Mononuclear cell (primary cell): Measurements from ENCODE around the gene APP. TPM values are rescaled to one million over a fixed set of nuclear protein-coding genes. Genes with fewer than 3 reads are reported as not detected.

Experiments
- H3K27me3 ChIP-seq: 2 replicates; pipeline ENCODE4 v1.6.0; 2011; ENCODE audit warnings: low read length, control low read depth; ENCODE audit not compliant: insufficient read depth
- H3K4me1 ChIP-seq: 2 replicates; pipeline ENCODE4 v1.5.1; 2011; ENCODE audit warnings: mild to moderate bottlenecking, low read length, control low read depth; ENCODE audit not compliant: insufficient read depth
- H3K4me3 ChIP-seq: 2 replicates; pipeline ENCODE4 v1.5.1; 2011; ENCODE audit warnings: mild to moderate bottlenecking, low read length, moderate library complexity
- H3K9me3 ChIP-seq: 2 replicates; pipeline ENCODE4 v1.5.1; 2011; ENCODE audit warnings: low read depth, mild to moderate bottlenecking, control low read depth, low read length
- total RNA-seq: library from RNA; depleted of rRNA; stranded (reverse); fragments of >200 nt; gene quantifications from one replicate; pipeline ENCODE4 v1.2.3, GENCODE V29; 2012

The APP gene
- total RNA-seq, 1 donor, result 69.2 TPM

DNA sequence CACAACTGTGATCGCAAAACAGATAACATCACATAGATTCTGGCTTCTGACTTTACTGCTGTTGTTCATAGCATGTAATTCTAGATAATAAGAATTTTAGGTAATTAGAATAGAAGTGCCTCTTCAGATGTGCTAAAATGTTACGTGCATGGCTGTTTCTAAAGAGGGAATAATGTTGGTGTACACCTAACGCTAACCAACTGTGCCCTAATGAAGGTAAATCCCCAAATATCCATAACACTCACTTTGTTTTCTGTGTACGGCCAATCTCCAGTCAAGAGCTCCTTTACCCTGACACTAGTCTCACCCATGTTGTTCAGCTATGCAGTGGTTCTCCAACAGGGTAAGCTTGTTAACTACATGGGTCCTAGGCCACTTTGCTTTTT lies 44.4 kb downstream of the APP start:
- Histone ChIP-seq H3K9me3 (no peaks in the 10 kb centered on the region), H3K4me3 (no peak overlapping the region), H3K4me1 (peaks cover 4% of the 10 kb centered on the region), H3K27me3 (no peaks in the 10 kb centered on the region)

DNA sequence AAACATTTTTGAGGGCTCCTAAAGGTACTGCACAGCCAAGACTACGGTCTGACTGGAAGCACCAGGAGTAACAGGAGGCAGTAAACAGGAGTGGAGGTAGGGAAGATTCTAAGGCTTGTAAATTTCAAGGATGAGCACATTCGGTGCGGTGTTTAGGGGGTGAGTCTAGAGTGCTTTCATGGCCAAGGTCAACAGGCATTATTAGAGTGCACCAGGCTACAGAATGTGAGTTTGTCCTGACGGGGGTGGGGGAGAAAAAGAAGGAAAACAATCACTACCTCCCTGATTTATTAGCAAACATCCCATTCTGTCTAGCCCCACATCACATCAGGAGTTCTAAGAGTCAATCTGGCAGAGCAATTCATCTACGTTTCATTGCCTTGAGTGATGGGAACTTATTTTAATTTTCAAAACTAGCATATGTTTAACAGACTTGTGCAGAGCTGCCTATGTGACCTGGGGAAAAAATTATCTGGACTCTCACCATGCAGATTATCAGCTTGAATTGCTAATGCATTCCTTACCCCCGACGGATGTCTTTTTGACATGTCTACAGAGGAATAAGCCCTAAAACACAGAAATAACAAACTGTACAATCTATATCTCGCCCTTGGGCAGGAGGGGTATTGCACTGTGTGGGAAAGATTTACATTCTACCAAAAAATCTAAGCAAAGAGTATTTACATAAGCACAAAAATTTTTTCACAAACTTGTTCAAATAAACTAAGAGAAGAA lies 45.0 kb downstream of the APP start:
- H3K4me1 ChIP-seq, result peaks cover 4% of the 10 kb centered on the region
- H3K27me3 ChIP-seq, result no peaks in the 10 kb centered on the region
- H3K9me3 ChIP-seq, result no peaks in the 10 kb centered on the region
- no peak overlapping the region for H3K4me3 ChIP-seq

DNA sequence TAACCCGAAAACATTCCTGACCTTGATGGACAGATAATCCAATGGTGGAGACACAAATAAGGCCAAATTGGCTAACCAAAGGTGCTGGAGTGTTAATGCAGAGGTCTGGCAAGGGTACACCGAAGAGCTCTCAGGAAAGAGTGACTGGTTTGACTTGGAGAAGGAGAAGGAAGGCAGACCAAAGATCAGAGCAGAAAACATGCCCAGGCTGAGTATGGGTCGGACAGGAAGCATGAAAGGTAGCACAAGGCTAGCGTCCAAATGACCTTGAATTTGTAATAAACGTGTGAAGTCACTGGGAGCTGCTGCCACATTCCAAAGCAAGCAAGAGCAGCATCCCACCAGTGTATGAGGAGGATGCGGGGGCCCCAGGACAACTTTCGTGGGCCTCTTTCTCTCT lies 45.7 kb downstream of the APP start:
- no peaks in the 10 kb centered on the region for H3K27me3 ChIP-seq
- no peaks in the 10 kb centered on the region for H3K4me1 ChIP-seq
- no peaks in the 10 kb centered on the region for H3K9me3 ChIP-seq
- H3K4me3 ChIP-seq, result no peak overlapping the region

DNA sequence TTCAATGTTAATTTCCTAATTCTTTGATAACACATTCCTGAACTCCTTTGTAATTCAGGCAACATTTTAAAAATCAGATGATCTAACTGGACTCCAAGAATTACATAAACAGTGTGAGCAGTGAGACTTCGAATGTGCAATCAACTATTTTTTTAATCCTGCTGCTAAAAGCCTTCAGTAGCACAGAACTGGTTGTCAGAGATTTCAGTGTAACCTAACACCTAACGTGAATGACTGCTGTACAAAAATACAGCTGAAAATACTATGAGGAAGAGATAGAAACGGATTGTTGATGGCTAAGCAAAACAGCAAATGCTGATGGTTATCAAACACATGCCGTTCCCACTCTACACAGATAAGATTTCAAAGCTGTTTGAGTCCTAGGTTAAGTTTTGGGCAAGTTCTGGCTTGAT lies 46.1 kb downstream of the APP start:
- no peaks in the 10 kb centered on the region for H3K9me3 ChIP-seq
- H3K27me3 ChIP-seq, result no peaks in the 10 kb centered on the region
- H3K4me1 ChIP-seq, result no peaks in the 10 kb centered on the region
- H3K4me3 ChIP-seq, result no peak overlapping the region

DNA sequence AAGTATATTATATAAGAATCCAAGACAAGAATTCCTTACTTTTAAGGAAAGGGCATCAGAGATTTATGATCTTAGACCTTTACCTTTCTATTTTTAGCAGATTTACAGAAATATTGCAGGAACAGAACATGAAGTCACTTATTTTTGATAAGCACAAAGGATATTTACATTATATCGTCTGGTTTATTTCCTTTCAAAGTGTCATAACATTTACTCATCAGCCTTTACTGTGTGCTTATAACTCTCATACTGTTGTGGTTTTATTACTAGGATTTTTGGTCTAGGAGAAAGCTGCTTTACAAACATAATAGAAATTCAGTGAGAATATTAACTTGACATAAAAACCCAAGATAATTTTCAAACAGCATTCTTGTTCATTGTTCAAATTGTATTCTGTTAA lies 47.6 kb downstream of the APP start:
- Histone ChIP-seq H3K4me1 (peaks cover 10% of the 10 kb centered on the region), H3K27me3 (no peaks in the 10 kb centered on the region), H3K9me3 (no peaks in the 10 kb centered on the region), H3K4me3 (no peak overlapping the region)

DNA sequence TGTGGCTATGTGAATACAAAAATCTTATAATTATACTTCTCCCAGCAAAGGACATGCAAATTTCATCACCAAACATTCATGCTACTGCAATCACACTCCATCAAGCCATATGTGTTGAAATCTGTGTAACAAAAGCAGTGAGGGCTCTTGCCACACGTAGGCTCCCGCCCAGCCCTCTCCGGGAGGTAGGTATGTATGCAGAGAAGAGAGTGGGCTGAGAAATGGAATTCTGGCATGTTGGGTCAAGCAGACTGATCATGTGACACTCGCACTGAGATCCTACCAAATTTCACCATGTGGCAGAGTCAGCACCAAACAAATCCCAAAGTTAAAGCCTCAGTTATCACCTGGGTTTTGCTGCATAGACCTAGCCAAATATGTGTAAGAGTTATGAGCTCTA lies 49.7 kb downstream of the APP start:
- Histone ChIP-seq H3K9me3 (no peaks in the 10 kb centered on the region), H3K27me3 (no peaks in the 10 kb centered on the region), H3K4me1 (peaks cover 17% of the 10 kb centered on the region), H3K4me3 (no peak overlapping the region)

DNA sequence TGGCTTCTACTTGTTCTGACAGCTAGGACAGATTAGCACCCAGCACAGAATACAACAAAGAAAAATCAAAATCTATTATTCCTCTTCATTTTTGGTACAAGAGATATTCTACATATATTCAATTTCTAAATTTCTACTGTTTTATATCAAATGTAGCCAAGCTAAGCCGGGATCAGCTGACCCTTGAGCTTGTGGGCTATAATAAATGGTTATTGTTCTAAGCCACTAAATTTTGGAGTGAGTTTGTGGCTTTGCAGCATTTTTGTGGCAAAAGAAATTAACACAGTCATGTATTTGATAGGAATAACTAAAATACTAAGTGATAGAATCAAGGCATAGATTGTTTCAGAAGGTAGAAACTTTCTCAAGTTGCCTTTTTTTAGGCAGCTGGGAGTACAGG lies 50.7 kb downstream of the APP start:
- Histone ChIP-seq H3K27me3 (no peaks in the 10 kb centered on the region), H3K4me3 (no peak overlapping the region), H3K9me3 (no peaks in the 10 kb centered on the region), H3K4me1 (peaks cover 17% of the 10 kb centered on the region)

DNA sequence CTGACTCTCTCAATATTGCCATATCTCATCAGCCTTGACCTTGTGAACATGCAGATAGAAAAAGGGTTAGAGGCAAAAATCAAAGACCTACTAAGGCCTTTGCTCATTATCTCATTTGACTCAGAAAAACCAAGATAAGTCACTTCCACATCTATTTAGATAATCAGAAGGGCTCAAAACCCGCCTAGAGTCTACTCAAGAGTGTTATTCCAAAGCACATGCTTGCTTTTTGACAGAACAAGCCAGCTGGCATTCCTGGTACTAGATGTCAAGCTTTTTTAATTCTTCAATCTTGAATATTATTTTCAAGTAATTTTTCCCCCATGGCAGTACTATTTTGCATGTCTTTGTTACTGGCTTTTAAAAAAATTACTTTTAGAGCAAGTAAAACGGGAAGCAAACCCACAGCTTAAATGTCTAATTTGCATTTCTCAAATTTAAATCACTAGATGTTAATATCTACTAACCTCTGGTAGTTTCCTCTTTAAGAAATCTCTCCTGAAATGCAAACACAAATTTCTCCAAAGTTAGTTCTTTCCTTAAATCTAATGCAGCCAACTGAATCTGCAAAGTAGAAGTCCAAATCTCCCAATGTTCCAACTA lies 51.5 kb downstream of the APP start:
- no peak overlapping the region for H3K4me3 ChIP-seq
- no peaks in the 10 kb centered on the region for H3K9me3 ChIP-seq
- H3K4me1 ChIP-seq, result peaks cover 17% of the 10 kb centered on the region
- no peaks in the 10 kb centered on the region for H3K27me3 ChIP-seq

DNA sequence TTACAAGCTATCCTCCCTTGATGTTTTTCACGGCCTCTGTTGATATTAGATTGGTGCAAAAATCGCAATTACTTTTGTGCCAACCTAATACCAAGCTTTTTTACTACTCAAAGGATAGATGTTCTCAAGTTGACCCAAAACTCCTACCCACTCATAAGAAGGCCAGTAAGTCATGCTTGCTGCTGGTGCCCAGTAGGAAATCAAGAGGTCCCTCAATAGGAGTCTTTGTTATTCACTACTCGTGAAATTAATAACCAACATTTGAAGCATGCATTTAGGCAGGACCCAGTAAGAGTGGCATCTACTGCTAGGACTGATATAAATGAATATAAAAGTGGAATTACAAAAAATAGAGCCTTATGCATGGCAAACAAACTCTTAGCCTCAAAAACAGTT lies 52.6 kb downstream of the APP start:
- Histone ChIP-seq H3K4me3 (no peak overlapping the region), H3K9me3 (no peaks in the 10 kb centered on the region), H3K27me3 (no peaks in the 10 kb centered on the region), H3K4me1 (peaks cover 17% of the 10 kb centered on the region)

DNA sequence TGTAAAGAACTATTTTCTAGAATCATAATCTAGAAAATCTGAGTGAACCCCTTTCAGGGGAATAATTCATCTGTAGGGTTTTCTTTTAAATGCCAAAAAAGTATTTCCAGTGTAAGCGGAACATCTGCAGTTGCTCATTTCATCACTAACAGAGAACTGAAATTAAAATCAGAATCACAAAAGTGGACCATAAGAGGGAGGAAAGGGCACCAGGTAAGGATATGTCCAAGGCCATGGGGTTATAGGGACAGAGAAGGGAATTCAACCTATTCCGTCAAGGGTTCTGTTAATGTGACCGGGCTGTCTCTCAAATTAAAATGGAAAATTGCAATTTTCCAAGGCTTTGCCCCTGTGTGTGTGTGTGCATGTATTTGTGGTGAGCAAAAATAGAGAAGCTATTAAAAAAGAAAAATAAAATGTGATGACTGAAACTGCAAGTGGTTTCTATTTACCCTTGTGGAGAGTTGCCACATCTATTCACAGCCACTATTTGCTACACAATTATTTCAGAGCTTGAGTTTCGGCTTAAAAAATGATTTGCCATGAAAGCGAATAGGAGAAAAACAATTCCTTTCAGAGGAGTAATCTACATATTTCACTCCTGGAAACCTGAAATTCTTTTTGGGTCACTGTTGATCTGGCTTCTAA lies 53.1 kb downstream of the APP start:
- Histone ChIP-seq H3K4me1 (peaks cover 17% of the 10 kb centered on the region), H3K27me3 (no peaks in the 10 kb centered on the region), H3K4me3 (no peak overlapping the region), H3K9me3 (no peaks in the 10 kb centered on the region)

DNA sequence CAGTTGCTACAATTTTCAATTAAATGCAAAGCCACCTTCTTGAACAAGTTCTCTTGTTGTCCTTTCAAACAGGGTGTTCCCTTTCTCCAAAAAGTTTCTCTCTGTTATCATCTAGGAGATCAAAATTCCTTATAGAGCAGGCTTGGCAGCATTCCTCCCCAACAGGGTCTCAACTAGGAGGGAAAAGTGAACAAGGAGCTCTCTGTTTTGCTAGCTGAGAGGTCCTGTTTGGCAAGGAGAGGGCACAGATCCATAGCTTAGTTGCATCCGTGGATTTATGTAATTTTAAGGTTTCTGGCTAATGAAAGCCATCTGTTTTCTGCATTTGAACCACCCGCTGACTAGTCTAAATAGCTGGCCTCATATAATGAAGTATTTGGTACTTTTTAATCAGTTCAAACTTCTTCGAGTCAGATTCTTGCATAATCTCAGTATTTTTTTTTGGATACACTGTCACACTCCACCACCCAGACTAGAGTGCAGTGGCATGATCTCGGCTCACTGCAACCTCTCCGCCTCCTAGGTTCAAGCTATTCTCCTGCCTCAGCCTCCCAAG lies 54.0 kb downstream of the APP start:
- H3K27me3 ChIP-seq, result no peaks in the 10 kb centered on the region
- H3K4me3 ChIP-seq, result no peak overlapping the region
- peaks cover 17% of the 10 kb centered on the region for H3K4me1 ChIP-seq
- H3K9me3 ChIP-seq, result no peaks in the 10 kb centered on the region

DNA sequence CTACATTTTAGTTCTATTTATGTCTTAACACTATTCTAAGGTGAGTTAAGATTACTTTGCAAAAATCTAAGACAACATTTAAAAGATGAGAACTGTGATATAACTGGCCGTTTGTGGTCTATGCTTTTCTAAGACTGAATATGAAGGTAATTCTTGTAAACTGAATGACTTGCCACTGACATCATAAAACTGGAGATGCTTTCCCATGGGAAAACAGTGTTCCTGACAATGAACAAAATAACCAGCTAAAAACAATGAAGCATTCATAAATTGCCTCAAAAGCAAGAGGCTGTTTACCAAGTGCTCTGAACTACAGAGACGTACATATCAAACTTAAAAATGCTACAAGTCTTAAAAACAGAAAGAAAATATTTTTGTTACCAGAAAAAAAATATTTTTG lies 54.7 kb downstream of the APP start:
- H3K4me1 ChIP-seq, result peaks cover 17% of the 10 kb centered on the region
- H3K27me3 ChIP-seq, result no peaks in the 10 kb centered on the region
- H3K9me3 ChIP-seq, result no peaks in the 10 kb centered on the region
- H3K4me3 ChIP-seq, result no peak overlapping the region

DNA sequence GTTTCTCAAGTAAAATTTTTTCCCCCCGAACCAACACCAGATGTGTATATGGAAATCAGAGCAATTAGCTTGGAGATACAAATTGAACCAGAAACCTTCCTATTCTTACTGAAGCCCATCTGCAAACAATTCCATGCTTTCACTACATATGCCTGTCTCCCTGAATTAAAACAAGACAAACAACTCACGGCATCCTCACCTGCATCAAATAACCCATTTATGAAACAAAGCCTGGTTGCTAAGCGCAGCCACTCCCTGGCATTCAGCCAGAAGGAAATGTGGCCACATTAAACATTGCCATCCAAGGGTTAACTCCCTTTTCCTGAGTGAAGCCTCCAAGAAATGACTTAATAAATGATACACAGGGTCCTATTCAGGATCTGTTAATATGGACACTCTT lies 55.3 kb downstream of the APP start:
- Histone ChIP-seq H3K9me3 (no peaks in the 10 kb centered on the region), H3K4me3 (no peak overlapping the region), H3K27me3 (no peaks in the 10 kb centered on the region), H3K4me1 (peaks cover 17% of the 10 kb centered on the region)

DNA sequence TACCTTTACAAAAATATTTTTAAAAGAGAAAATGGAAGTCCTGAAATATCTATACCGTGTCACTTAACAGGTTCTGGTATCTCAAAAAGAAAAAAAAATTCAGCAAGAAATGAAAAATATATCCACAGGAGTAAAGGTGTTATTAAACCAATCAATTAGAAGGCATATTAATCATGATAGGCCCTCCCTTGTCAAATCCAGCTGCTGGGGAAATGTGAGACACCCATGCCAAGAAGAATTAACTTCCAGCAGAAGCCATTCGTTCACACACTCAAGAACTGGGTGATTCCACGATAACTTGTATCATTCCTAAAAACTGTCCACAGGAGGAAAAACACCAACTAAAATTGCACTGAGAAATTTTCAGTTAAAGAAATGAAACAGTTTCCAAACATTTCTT lies 57.6 kb downstream of the APP start:
- Histone ChIP-seq H3K4me1 (peaks cover 7% of the 10 kb centered on the region), H3K4me3 (no peak overlapping the region), H3K27me3 (no peaks in the 10 kb centered on the region), H3K9me3 (no peaks in the 10 kb centered on the region)

DNA sequence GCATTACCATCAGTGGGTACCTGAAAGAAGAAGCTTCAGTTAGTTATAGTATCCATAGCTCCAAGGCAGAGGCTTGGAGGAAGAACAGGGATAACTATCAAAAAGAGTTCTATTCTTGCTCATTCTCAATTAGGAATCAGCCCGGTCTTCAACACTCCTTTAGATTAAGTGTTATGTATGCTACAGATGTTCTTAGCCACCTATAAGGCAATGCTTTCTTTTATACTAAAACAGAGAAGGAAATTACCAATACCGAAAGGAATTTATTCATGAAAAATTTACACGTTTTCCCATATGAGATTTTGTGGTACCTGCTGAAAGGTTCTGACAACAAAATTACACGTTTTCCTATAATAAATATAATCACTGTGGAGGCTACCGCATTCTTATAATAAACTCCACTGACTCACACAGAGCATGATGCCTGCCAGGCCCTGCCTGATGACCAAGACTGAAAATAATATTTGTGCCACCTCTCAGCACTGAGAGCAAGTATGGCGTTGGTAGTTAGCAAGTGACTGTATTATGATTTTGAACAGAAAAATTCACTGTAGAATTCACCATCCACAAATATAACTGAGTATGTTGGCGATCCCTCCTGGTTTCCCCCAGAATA lies 58.3 kb downstream of the APP start:
- no peaks in the 10 kb centered on the region for H3K27me3 ChIP-seq

More for the DNA sequence above, 58.3 kb downstream of the APP start:
- Histone ChIP-seq H3K9me3 (no peaks in the 10 kb centered on the region), H3K4me1 (no peaks in the 10 kb centered on the region), H3K4me3 (no peak overlapping the region)
